Endothelial cell (in vitro differentiated cells): ENCODE results near the gene THSD4. TPM values are rescaled to one million over a fixed set of nuclear protein-coding genes. Genes with fewer than 3 reads are reported as not detected.

Source experiments
- DNase-seq: peaks from one replicate; pipeline ENCODE4 v3.0.0; 2021; ENCODE audit warnings: low spot score
- H3K27ac Mint-ChIP-seq: one replicate; pipeline ENCODE4 v1.8.0; 2021; ENCODE audit warnings: mixed read lengths, inconsistent platforms; ENCODE audit not compliant: unreplicated experiment
- H3K27me3 Mint-ChIP-seq: one replicate; pipeline ENCODE4 v1.8.0; 2021; ENCODE audit warnings: mild to moderate bottlenecking, moderate library complexity, mixed read lengths, inconsistent platforms; ENCODE audit not compliant: unreplicated experiment
- H3K36me3 Mint-ChIP-seq: one replicate; pipeline ENCODE4 v1.8.0; 2021; ENCODE audit warnings: mild to moderate bottlenecking, low read depth, mixed read lengths, inconsistent platforms; ENCODE audit not compliant: unreplicated experiment
- H3K4me1 Mint-ChIP-seq: one replicate; pipeline ENCODE4 v1.8.0; 2021; ENCODE audit warnings: mild to moderate bottlenecking, mixed read lengths, inconsistent platforms; ENCODE audit not compliant: unreplicated experiment
- H3K4me3 Mint-ChIP-seq: one replicate; pipeline ENCODE4 v1.8.0; 2021; ENCODE audit warnings: mild to moderate bottlenecking, mixed read lengths, inconsistent platforms; ENCODE audit not compliant: unreplicated experiment
- H3K9me3 Mint-ChIP-seq: one replicate; pipeline ENCODE4 v1.8.0; 2021; ENCODE audit warnings: mixed read lengths, inconsistent platforms; ENCODE audit not compliant: unreplicated experiment
- total RNA-seq: library from RNA; stranded (reverse); fragmentation: NEBNext Ultra II Directional; extraction: Animal tissue kit (Norgen Biotek cat#: 25700); gene quantifications from one replicate; pipeline ENCODE4 v1.2.1, GENCODE V29; 2021; ENCODE audit not compliant: unreplicated experiment
- TF ChIP-seq, protein P1 (sequence below): fragments of 200-600 bp; sonication (generic); IDR thresholded peaks from one replicate; pipeline ENCODE4 v1.5.0; 2021; ENCODE audit warnings: antibody characterized with exemption; ENCODE audit not compliant: unreplicated experiment

THSD4 gene
- total RNA-seq, 1 donor from 2014 or later = 0.92 TPM

DNA sequence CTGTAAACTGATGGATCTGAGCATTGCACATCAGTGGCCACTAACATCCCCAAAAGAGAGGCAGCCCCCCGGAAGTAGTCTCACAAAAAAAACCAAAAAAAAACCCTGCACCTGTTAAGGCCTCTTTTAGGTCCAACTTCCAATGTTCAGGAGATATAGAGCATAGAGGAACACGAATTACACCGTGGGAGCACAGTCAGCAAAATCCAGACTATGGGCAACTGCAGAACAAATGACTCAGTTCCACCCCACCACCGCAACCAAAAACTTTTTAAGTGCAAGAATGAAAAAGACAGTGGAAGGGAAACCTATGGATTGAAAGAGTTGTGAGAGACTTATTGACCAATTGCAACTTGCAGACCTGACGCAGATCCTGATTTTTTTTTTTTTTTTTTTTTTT is 652.9 kb downstream of the THSD4 start:
- TF ChIP-seq, protein P1, sequence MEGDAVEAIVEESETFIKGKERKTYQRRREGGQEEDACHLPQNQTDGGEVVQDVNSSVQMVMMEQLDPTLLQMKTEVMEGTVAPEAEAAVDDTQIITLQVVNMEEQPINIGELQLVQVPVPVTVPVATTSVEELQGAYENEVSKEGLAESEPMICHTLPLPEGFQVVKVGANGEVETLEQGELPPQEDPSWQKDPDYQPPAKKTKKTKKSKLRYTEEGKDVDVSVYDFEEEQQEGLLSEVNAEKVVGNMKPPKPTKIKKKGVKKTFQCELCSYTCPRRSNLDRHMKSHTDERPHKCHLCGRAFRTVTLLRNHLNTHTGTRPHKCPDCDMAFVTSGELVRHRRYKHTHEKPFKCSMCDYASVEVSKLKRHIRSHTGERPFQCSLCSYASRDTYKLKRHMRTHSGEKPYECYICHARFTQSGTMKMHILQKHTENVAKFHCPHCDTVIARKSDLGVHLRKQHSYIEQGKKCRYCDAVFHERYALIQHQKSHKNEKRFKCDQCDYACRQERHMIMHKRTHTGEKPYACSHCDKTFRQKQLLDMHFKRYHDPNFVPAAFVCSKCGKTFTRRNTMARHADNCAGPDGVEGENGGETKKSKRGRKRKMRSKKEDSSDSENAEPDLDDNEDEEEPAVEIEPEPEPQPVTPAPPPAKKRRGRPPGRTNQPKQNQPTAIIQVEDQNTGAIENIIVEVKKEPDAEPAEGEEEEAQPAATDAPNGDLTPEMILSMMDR = no peak
- Mint-ChIP-seq H3K4me1 (no peaks in the 10 kb centered on the region), H3K36me3 (peaks cover 4% of the 10 kb centered on the region), H3K27me3 (no peaks in the 10 kb centered on the region), H3K9me3 (peaks cover 4% of the 10 kb centered on the region), H3K27ac (no peak overlapping the region), H3K4me3 (no peak overlapping the region)
- no peak for DNase-seq

DNA sequence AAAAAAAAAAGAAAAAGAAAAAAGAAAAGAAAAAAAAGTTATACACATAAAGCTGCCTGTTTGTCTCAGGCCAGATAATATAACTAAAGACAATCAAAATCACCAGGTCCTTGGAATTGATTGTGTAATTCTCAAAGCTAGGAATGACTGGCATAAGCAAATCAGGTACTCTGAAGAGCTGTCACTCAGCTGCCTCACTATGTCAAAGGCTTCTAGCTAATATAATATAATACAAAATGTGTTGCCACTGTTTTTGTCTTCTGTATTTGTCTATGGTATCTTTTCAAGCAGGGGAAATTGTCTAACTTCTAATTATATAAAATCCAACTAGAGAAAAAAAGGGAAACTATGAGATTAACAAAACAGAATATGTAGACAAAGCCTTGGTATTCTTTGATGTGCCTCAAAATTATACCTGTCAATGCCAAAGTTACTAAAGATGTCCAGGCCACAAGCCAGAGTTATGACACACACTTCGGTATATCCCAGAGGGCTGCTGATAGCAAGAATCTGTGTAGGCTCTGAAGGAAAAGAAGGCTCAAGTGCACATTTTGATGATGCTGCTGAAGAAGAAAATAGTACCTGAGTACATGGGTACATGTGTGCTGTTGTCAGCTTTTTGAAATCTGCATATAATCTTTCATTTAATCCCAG is 658.1 kb downstream of the THSD4 start:
- no peaks in the 10 kb centered on the region for H3K4me1 Mint-ChIP-seq
- no peaks in the 10 kb centered on the region for H3K27me3 Mint-ChIP-seq
- peaks cover under 1% of the 10 kb centered on the region for H3K36me3 Mint-ChIP-seq
- H3K27ac Mint-ChIP-seq = no peak overlapping the region
- no peak overlapping the region for H3K4me3 Mint-ChIP-seq
- TF ChIP-seq, protein P1 = no peak
- peaks cover 1% of the 10 kb centered on the region for H3K9me3 Mint-ChIP-seq
- DNase-seq = no peak

DNA sequence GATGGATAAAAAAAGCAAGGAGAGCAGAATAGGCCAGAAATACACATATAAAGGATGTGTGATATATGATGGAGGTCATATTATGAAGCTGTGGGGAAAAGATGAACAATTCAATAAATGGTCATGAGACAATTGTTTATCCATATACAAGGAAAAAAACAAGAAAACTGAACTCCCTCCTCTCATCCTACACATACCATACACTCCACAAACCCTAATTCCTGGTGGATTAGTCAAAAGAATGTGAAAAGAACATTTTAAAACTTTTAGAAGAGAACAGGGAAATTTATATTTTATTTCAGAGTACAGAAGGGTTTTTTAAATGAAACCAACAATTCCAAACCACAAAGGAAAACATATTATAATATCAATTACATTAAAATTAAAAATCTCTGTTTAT is 660.6 kb downstream of the THSD4 start:
- Mint-ChIP-seq H3K36me3 (no peaks in the 10 kb centered on the region), H3K27ac (no peak overlapping the region), H3K27me3 (no peaks in the 10 kb centered on the region), H3K4me1 (no peaks in the 10 kb centered on the region), H3K9me3 (no peaks in the 10 kb centered on the region), H3K4me3 (no peak overlapping the region)
- DNase-seq = no peak
- TF ChIP-seq, protein P1 = no peak

DNA sequence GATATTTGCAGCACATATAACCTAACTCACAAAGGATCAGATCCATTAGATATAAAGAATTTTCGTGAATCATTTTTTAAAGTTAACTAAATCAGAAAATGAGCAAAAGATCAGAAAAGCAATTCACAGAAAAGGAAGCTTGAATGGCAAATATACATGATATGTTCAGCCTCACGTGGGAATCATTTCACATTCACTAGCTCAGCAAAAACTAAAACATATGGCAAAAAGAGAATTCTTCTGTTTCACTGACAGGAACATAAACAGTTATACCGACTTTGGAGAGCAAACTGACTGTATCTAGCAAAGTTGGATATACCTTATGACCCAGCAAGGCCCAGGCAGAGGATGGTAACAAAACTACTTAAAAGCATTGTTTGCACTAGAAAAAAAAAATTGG is 661.0 kb downstream of the THSD4 start:
- H3K4me1 Mint-ChIP-seq = no peaks in the 10 kb centered on the region
- H3K4me3 Mint-ChIP-seq = no peak overlapping the region
- no peak for DNase-seq
- no peak overlapping the region for H3K27ac Mint-ChIP-seq
- no peaks in the 10 kb centered on the region for H3K9me3 Mint-ChIP-seq
- TF ChIP-seq, protein P1 = no peak
- no peaks in the 10 kb centered on the region for H3K27me3 Mint-ChIP-seq
- H3K36me3 Mint-ChIP-seq = no peaks in the 10 kb centered on the region

DNA sequence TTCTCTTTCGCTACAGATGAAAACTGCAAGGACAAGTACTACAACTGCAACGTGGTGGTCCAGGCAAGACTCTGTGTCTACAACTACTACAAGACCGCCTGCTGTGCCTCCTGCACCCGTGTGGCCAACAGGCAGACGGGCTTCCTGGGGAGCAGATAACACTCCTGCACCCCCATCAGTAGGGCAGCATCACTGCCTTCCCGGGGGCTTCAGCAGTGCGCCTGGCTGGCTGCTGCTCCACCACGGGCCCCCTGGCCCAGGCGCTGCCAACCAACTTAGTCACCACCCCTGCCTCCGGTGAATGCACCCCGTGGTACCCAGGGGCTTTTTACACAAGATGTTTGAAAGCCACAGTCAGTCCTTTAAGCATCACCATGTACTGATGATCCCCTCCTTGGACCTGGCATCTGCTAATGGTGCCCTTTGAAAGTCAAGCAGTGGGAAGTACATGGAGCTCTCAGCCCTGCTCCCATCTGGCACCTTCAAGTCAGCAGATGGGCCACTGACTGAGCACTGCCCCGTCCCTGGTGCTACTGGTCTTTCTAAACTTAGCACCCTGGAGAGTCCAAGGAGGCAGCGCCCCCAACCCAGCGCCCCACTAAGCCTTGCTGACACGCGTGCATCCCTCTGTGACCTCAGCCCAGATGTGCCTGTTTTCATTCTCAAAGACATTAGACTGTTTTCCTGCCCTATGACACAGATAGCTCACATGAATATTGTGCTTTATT is 662.1 kb downstream of the THSD4 start:
- no peaks in the 10 kb centered on the region for H3K9me3 Mint-ChIP-seq

More for the DNA sequence above, 662.1 kb downstream of the THSD4 start:
- DNase-seq = no peak
- Mint-ChIP-seq H3K27me3 (no peaks in the 10 kb centered on the region), H3K4me1 (no peaks in the 10 kb centered on the region), H3K36me3 (no peaks in the 10 kb centered on the region), H3K27ac (no peak overlapping the region), H3K4me3 (no peak overlapping the region)
- TF ChIP-seq, protein P1 = no peak
